Left renal cortex interstitium (tissue), 4 donors: ENCODE results near the gene USP40. TPM values are rescaled to one million over a fixed set of nuclear protein-coding genes. Genes with fewer than 3 reads are reported as not detected.

Experiments used
- DNase-seq, 4 donors: peaks; one replicate each; pipeline ENCODE4 v3.0.0-alpha.2; 2013; ENCODE audit warnings: low read depth in 4 of 4, low spot score in 2 of 4, missing footprints in 1 of 4
- polyA plus RNA-seq, 4 donors: library from polyadenylated mRNA; unstranded; fragments of 120-200 nt; gene quantifications; one replicate each; pipeline ENCODE4 v1.2.1, GENCODE V29; 2013; ENCODE audit not compliant: insufficient read length in 4 of 4

USP40 gene
- polyA plus RNA-seq, 4 donors: 40.8 to 58.8 (median 46.3) TPM

GRCh38 chr2:233430081-233430480, 136.5 kb downstream of the USP40 start:
- DNase-seq: no peak

GRCh38 chr2:233429175-233429897, 137.2 kb downstream of the USP40 start:
- DNase-seq: no peak

GRCh38 chr2:233428438-233428837, 138.1 kb downstream of the USP40 start:
- DNase-seq: no peak

GRCh38 chr2:233428008-233428407, 138.6 kb downstream of the USP40 start:
- DNase-seq: no peak

GRCh38 chr2:233426619-233427342, 139.8 kb downstream of the USP40 start:
- no peak for DNase-seq

Other genes with a start within 250 kb of the USP40 start
- 10 to 100 TPM; 16.9 to 36.2 (median 26.8) TPM for gene DGKD, start 212.3 kb downstream of the USP40 start, polyA plus RNA-seq
- under 1 TPM in 1 of 4 donors, not detected in 3; 0.06 TPM for gene UGT1A8, start 50.9 kb upstream of the USP40 start, polyA plus RNA-seq
- gene UGT1A10, start 69.7 kb upstream of the USP40 start, polyA plus RNA-seq: not detected
- gene UGT1A9, start 105.1 kb upstream of the USP40 start, polyA plus RNA-seq: 1 to 10 TPM; 4.2 to 7.3 (median 5.5) TPM
- not detected for gene UGT1A7, start 115.1 kb upstream of the USP40 start, polyA plus RNA-seq
- 1 to 10 TPM; 1.6 to 5.5 (median 3.8) TPM for gene UGT1A6, start 126.1 kb upstream of the USP40 start, polyA plus RNA-seq
- not detected for gene UGT1A5, start 146.1 kb upstream of the USP40 start, polyA plus RNA-seq
- not detected for gene UGT1A4, start 152.0 kb upstream of the USP40 start, polyA plus RNA-seq
- gene UGT1A3, start 162.3 kb upstream of the USP40 start, polyA plus RNA-seq: not detected
- gene UGT1A1, start 193.5 kb upstream of the USP40 start, polyA plus RNA-seq: under 1 TPM; 0.11 to 0.46 (median 0.31) TPM
- under 1 TPM in 3 of 4 donors, not detected in 1; 0.09 to 0.18 (median 0.16) TPM for gene MROH2A, start 211.5 kb upstream of the USP40 start, polyA plus RNA-seq